OCI-LY3 (cell line): ENCODE data around the gene SRPX.

Experiments used
- H2AFZ ChIP-seq: fragments of 200-600, 300-600 bp; shearing (Covaris generic); 2 replicates; pipeline ENCODE4 v1.6.0; 2014; ENCODE audit warnings: antibody characterized with exemption, low read depth, low read length
- H3K27ac ChIP-seq: fragments of 200-600, 300-600 bp; sonication (generic); 2 replicates; pipeline ENCODE4 v1.5.1; 2014; ENCODE audit warnings: mild to moderate bottlenecking, low read length, moderate library complexity, mixed read lengths
- H3K27me3 ChIP-seq: fragments of 200-600, 300-600 bp; sonication (generic); 2 replicates; pipeline ENCODE4 v1.6.1; 2014; ENCODE audit warnings: low read depth, low read length, mixed read lengths
- H3K36me3 ChIP-seq: fragments of 200-600, 300-600 bp; sonication (generic); replicated peaks from 2 replicates; pipeline ENCODE3; 2014; ENCODE audit warnings: low read depth, low read length, mixed read lengths
- H3K4me1 ChIP-seq: fragments of 300-600, 200-600 bp; sonication (generic); 2 replicates; pipeline ENCODE4 v1.6.1; 2014; ENCODE audit warnings: low read length, mixed read lengths
- H3K4me2 ChIP-seq: fragments of 200-600, 300-600 bp; sonication (generic); 2 replicates; pipeline ENCODE4 v1.6.1; 2014; ENCODE audit warnings: low read length, mixed read lengths
- H3K4me3 ChIP-seq: fragments of 300-600, 200-600 bp; sonication (generic); 2 replicates; pipeline ENCODE4 v1.5.1; 2014; ENCODE audit warnings: antibody characterized with exemption, mild to moderate bottlenecking, low read length, moderate library complexity
- H3K79me2 ChIP-seq: fragments of 300-600, 200-600 bp; shearing (Covaris generic); 2 replicates; pipeline ENCODE4 v1.6.1; 2014; ENCODE audit warnings: mild to moderate bottlenecking, low read length, mixed read lengths
- H3K9ac ChIP-seq: fragments of 300-600, 200-600 bp; shearing (Covaris generic); 2 replicates; pipeline ENCODE4 v1.6.0; 2014; ENCODE audit warnings: mild to moderate bottlenecking, low read length, moderate library complexity
- H3K9me3 ChIP-seq: fragments of 200-600, 300-600 bp; shearing (Covaris generic); 2 replicates; pipeline ENCODE4 v1.6.1; 2014; ENCODE audit warnings: low read length, mixed read lengths; ENCODE audit not compliant: insufficient read depth
- H4K20me1 ChIP-seq: fragments of 200-600, 300-600 bp; sonication (generic); 2 replicates; pipeline ENCODE4 v1.6.1; 2016; ENCODE audit warnings: low read length, mixed read lengths; ENCODE audit not compliant: insufficient read depth
- CTCF ChIP-seq: fragments of 200-600, 300-600 bp; sonication (generic); IDR thresholded peaks from 2 replicates; pipeline ENCODE4 v1.5.1; 2014; ENCODE audit warnings: antibody characterized with exemption, low read length, low read depth
- EZH2phosphoT487 ChIP-seq: fragments of 200-600 bp; shearing (Covaris generic); IDR thresholded peaks from 2 replicates; pipeline ENCODE4 v1.6.1; 2018; ENCODE audit warnings: antibody characterized with exemption, mixed run types, low read depth

The SRPX gene

GRCh38 chrX:38220415-38221390 is at the start of gene SRPX:
Gene SRPX, minus strand, starts transcription at chrX:38220871. Its CDS starts 79 bp downstream, at chrX:38220792.
- no peaks in the 10 kb centered on the region for H3K79me2 ChIP-seq
- no peak within 1 kb of the TSS for H2AFZ ChIP-seq
- TF ChIP-seq CTCF (no peak), EZH2phosphoT487 (no peak)
- no peaks in the 10 kb centered on the region for H4K20me1 ChIP-seq
- H3K4me1 ChIP-seq: peaks cover 18% of the 10 kb centered on the region
- no peak within 1 kb of the TSS for H3K27ac ChIP-seq
- H3K9me3 ChIP-seq: no peaks in the 10 kb centered on the region
- no peak within 1 kb of the TSS for H3K9ac ChIP-seq
- H3K27me3 ChIP-seq: no peaks in the 10 kb centered on the region
- H3K4me3 ChIP-seq: no peak within 1 kb of the TSS
- H3K36me3 ChIP-seq: no peaks in the 10 kb centered on the region
- H3K4me2 ChIP-seq: no peak within 1 kb of the TSS

- Histone ChIP-seq H3K79me2 (no peaks in the 10 kb centered on the region), H3K27me3 (no peaks in the 10 kb centered on the region), H3K4me1 (peaks cover 24% of the 10 kb centered on the region), H3K27ac (peak overlapping the region; percentile 21; the same call in 1 of the 2 replicates), H3K36me3 (peaks cover 39% of the 10 kb centered on the region), H3K4me3 (no peak overlapping the region), H3K4me2 (no peak overlapping the region), H3K9ac (no peak overlapping the region), H4K20me1 (no peaks in the 10 kb centered on the region), H3K9me3 (peaks cover 3% of the 10 kb centered on the region; the same call in 1 of the 2 replicates), H2AFZ (no peak overlapping the region)
- TF ChIP-seq CTCF (no peak), EZH2phosphoT487 (no peak)
These were observed 47.3 kb upstream of the SRPX start for GRCh38 chrX:38268011-38268410.

GRCh38 chrX:38262715-38263620 is 42.3 kb upstream of the SRPX start:
- no peaks in the 10 kb centered on the region for H3K79me2 ChIP-seq
- no peak overlapping the region for H3K27ac ChIP-seq
- H3K4me1 ChIP-seq: peaks cover 3% of the 10 kb centered on the region
- no peaks in the 10 kb centered on the region for H3K27me3 ChIP-seq
- TF ChIP-seq EZH2phosphoT487 (no peak), CTCF (no peak)
- H3K4me2 ChIP-seq: no peak overlapping the region
- no peak overlapping the region for H3K9ac ChIP-seq
- H4K20me1 ChIP-seq: no peaks in the 10 kb centered on the region
- H3K36me3 ChIP-seq: peaks cover 4% of the 10 kb centered on the region
- no peak overlapping the region for H3K4me3 ChIP-seq
- no peaks in the 10 kb centered on the region for H3K9me3 ChIP-seq
- no peak overlapping the region for H2AFZ ChIP-seq
